Ovary (tissue), 9 donors: ENCODE measurements around the gene FHOD3. TPM values are rescaled to one million over a fixed set of nuclear protein-coding genes. Genes with fewer than 3 reads are reported as not detected.

Source experiments
- DNase-seq, 5 donors: peaks; one replicate each; pipeline ENCODE4 v3.0.0-alpha.2; 2019 to 2020
- H3K27ac ChIP-seq, 2 donors: fragments of 200-600 bp; one replicate each; pipeline versions ENCODE4 v1.5.1 to v1.8.0; 2019 to 2022
- H3K27me3 ChIP-seq: fragments of 200-600 bp; one replicate; pipeline ENCODE4 v1.8.0; 2022
- H3K36me3 ChIP-seq: fragments of 200-600 bp; sonication (generic); one replicate; pipeline ENCODE4 v1.5.1; 2019
- H3K4me1 ChIP-seq: one replicate; pipeline ENCODE4 v1.8.1; 2013; ENCODE audit warnings: mild to moderate bottlenecking, moderate library complexity; ENCODE audit not compliant: insufficient read depth
- H3K4me3 ChIP-seq: fragments of 200-600 bp; sonication (generic); one replicate; pipeline ENCODE4 v1.5.1; 2017
- H3K9me3 ChIP-seq, 2 donors: fragments of 200-600 bp in 1 of 2; sonication (generic) in 1 of 2; one replicate each; pipeline versions ENCODE4 v1.5.1 to v1.8.1; 2013 to 2019; ENCODE audit warnings: mild to moderate bottlenecking in 1 of 2, moderate library complexity in 1 of 2
- EP300 ChIP-seq: sonication (generic); formaldehyde crosslinking; IDR thresholded peaks from one replicate; pipeline ENCODE4 v1.6.1; 2017; ENCODE audit warnings: antibody characterized with exemption
- POLR2A ChIP-seq: fragments of 450-650 bp; IDR thresholded peaks from one replicate; pipeline ENCODE4 v1.6.1; 2017; ENCODE audit warnings: antibody characterized with exemption, mild to moderate bottlenecking, moderate library complexity
- WGBS, 3 donors: extraction: QIAGEN DNeasy Blood & Tissue Kit in 1 of 3; methylation state at CpG; one replicate each; pipeline versions ENCODE4 v1.1.5 to v1.1.7; 2013 to 2017; 5-methylcytosine and 5-hydroxymethylcytosine counted together
- intact Hi-C, 4 donors: fragments of 100-400 bp; cut with DNase I; formaldehyde crosslinking; loops; one replicate each; pipeline versions ENCODE4 v1.11.0 to v1.15.1; 2022 to 2023
- polyA plus RNA-seq, 2 donors: library from polyadenylated mRNA; stranded (reverse); fragments of 200-250 nt in 1 of 2; fragments of 350-450 nt in 1 of 2; fragmentation: Illumina TruSeq in 1 of 2; extraction: RNeasy Lipid Tissue Mini Kit (QIAGEN cat#74804) in 1 of 2; gene quantifications; one replicate each; pipeline ENCODE4 v1.2.3, GENCODE V29; 2013 to 2014
- total RNA-seq, 7 donors: library from RNA; depleted of rRNA in 2 of 7; stranded (reverse); fragments of >200 nt in 2 of 7; fragmentation: NEBNext Ultra II Directional in 3 of 7; extraction: Animal tissue kit (Norgen Biotek cat#: 25700) in 3 of 7; gene quantifications; one replicate each; pipeline versions ENCODE4 v1.1.0 to v1.2.4, GENCODE V29; 2016 to 2023
- TF ChIP-seq, protein P1 (sequence below), 3 donors: fragments of 450-650 bp in 2 of 3; fragments of 200-600 bp in 1 of 3; IDR thresholded peaks; one replicate each; pipeline versions ENCODE4 v1.5.1 to v1.8.0; 2016 to 2022; ENCODE audit warnings: antibody characterized with exemption in 3 of 3, mild to moderate bottlenecking in 1 of 3
- donor health status: DM: no; HTN: no; CAD: no; lungs with moderate emphysema.
- donor health status: DM: no; HTN: no; CAD: no.
- donor health status: Bipolar disorder and iron deficiency.
- donor health status: DM: yes; HTN: yes; CAD: no.
- donor health status: DM: no; HTN: no; CAD: no.
- donor health status: DM: yes; HTN: yes; CAD: no.

Gene FHOD3
- total and polyA plus RNA-seq, 9 donors: 3.5 to 62.5 (median 11.0) TPM

DNA sequence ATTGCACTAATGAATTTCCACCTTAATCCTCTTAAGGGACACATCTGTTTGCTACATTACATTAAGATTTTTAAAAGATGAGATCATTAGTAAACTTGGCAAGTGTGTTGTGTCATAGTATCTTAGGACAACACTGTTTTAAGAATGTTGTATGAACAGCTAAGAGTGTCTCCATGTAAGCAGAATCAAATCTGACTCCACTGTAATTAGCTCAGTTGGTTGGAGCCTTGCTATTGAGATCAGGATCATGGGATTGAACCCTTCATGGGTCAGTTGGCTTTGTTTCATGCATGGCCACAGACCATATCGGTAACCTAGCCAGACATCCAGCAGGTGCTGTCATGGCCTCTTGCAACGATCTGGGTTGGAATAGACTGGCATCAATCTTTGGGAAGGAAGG lies 5.2 kb downstream of the FHOD3 start:
- Histone ChIP-seq H3K4me3 (no peak overlapping the region), H3K27me3 (no peaks in the 10 kb centered on the region), H3K9me3 (no peaks in the 10 kb centered on the region), H3K36me3 (no peaks in the 10 kb centered on the region), H3K4me1 (no peaks in the 10 kb centered on the region), H3K27ac (no peak overlapping the region)
- no peak for TF ChIP-seq POLR2A
- intact Hi-C loops: loop anchor here in 1 of 4 donors (10.0 kb wide), 1 partner anchor 52 kb away; no protein-coding TSS in a partner anchor
- DNase-seq: no peak
- 85 to 97% (median 94%) methylated on average over 2 of the region's 2 CpGs for WGBS, 3 donors

DNA sequence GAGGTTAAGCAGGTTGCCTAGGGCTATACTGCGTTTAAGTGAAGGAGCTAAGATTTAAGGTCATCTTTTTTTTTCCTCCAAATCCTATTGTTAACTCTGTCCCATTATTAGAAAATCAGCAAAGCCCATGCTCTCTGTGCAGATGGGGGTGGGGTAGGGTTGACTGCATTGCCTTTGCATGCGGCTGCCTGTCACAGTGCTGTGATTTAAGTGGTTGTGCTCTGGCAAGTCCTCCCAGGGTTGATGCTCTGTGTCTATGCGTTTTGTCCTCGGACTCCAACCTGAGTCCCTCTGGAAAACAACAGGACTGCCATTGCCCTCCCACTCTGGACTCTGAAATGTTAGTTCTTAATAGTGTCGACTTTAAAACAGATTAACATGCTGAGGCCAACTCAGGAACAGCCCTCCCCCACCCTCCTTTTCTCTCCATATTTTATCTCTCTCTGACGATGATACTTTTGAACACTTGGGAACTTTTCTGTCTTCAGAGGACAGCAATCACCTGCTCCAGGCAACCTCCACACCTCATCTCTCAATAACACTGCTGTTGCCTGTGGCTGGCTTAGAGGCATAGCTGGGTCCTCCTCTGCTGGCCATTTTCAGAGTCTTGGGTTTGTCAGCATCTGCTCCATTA lies 5.8 kb downstream of the FHOD3 start:
- 72 to 78% (median 76%) methylated on average over 6 of the region's 6 CpGs for WGBS, 3 donors
- Histone ChIP-seq H3K36me3 (no peaks in the 10 kb centered on the region), H3K27ac (no peak overlapping the region), H3K27me3 (no peaks in the 10 kb centered on the region), H3K4me1 (no peaks in the 10 kb centered on the region), H3K9me3 (no peaks in the 10 kb centered on the region), H3K4me3 (no peak overlapping the region)
- no peak for DNase-seq
- TF ChIP-seq, protein P1, sequence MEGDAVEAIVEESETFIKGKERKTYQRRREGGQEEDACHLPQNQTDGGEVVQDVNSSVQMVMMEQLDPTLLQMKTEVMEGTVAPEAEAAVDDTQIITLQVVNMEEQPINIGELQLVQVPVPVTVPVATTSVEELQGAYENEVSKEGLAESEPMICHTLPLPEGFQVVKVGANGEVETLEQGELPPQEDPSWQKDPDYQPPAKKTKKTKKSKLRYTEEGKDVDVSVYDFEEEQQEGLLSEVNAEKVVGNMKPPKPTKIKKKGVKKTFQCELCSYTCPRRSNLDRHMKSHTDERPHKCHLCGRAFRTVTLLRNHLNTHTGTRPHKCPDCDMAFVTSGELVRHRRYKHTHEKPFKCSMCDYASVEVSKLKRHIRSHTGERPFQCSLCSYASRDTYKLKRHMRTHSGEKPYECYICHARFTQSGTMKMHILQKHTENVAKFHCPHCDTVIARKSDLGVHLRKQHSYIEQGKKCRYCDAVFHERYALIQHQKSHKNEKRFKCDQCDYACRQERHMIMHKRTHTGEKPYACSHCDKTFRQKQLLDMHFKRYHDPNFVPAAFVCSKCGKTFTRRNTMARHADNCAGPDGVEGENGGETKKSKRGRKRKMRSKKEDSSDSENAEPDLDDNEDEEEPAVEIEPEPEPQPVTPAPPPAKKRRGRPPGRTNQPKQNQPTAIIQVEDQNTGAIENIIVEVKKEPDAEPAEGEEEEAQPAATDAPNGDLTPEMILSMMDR (IDR thresholded peaks at IDR 0.05): no peak
- no peak for TF ChIP-seq POLR2A
- TF ChIP-seq EP300: no peak
- intact Hi-C loops: loop anchor here in 1 of 4 donors (10.0 kb wide), 1 partner anchor 51 kb away; no protein-coding TSS in a partner anchor

DNA sequence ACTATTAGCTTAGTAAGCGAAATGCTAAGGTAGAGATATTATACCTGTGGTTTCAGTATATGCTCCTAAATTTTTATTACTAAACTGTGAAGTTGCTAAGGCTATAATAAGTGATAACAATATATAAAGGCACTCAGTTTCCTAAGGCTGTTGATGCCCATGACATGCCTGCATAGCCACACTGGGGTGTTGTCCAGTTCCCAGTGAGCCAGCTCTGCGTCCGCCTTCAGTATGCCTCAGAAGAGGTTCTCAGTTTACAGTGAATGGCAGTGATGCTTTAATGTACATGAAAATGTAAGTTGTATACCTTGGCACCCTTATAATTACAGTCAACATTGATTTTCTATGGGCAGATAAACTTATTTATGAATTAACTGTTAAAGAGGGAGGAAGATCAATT lies 7.2 kb downstream of the FHOD3 start:
- Histone ChIP-seq H3K9me3 (no peaks in the 10 kb centered on the region), H3K36me3 (no peaks in the 10 kb centered on the region), H3K4me3 (no peak overlapping the region), H3K4me1 (peaks cover 1% of the 10 kb centered on the region), H3K27me3 (no peaks in the 10 kb centered on the region), H3K27ac (no peak overlapping the region)
- WGBS, 3 donors: 93 to 97% (median 96%) methylated on average over 3 of the region's 3 CpGs
- no peak for DNase-seq
- intact Hi-C loops: loop anchor here in 1 of 4 donors (10.0 kb wide), 1 partner anchor 50 kb away; no protein-coding TSS in a partner anchor
- TF ChIP-seq, protein P1 (IDR thresholded peaks at IDR 0.05): no peak
- TF ChIP-seq POLR2A (no peak), EP300 (no peak)

DNA sequence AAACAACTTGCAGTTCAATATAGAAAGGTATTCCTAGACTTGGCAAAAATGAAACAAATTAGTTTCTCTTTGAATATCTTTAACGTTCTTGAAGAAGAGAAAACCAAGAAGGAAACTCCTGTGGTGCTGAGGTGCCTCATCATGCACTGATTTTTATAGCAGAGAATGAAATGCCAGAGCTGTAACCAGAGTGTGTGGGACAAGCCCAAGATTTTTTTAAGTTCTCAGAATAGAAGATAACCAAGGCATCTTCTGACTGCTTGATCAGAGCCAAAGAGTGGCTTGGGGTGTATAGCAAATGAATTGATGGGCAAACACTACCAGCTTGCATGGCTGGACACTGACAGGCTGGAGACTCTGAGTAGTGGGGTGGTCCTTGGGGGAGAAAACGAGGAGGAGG lies 7.9 kb downstream of the FHOD3 start:
- no peaks in the 10 kb centered on the region for H3K36me3 ChIP-seq
- WGBS, 3 donors: 57 to 66% (median 61%) methylated on average over 2 of the region's 2 CpGs
- intact Hi-C loops: loop anchor here in 1 of 4 donors (10.0 kb wide), 1 partner anchor 49 kb away; no protein-coding TSS in a partner anchor
- TF ChIP-seq, protein P1 (IDR thresholded peaks at IDR 0.05): no peak
- TF ChIP-seq EP300 (no peak), POLR2A (no peak)
- no peaks in the 10 kb centered on the region for H3K27me3 ChIP-seq
- H3K4me3 ChIP-seq: no peak overlapping the region
- DNase-seq: no peak
- no peaks in the 10 kb centered on the region for H3K9me3 ChIP-seq
- peaks cover 1% of the 10 kb centered on the region for H3K4me1 ChIP-seq
- no peak overlapping the region for H3K27ac ChIP-seq

DNA sequence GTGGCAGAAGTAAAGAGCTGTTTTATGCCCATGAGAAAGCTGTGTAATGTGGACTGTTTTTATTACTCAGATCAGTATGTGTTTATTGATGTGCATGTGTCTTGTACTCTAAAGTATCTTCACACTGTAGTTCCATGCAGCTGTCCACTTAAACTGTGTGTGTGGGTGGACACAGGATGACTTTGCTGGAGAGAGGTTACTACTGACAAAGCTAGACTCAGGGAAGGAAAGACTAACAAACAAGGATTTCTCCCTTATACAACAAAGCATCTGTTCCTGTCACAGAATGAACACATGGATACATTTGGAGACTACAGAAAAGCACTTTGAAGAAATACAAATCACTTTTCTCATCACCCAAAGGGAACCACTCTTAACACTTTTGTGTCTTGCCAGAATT lies 10.0 kb downstream of the FHOD3 start:
- H3K27me3 ChIP-seq: no peaks in the 10 kb centered on the region
- no peak overlapping the region for H3K27ac ChIP-seq
- intact Hi-C loops: loop anchor here in 1 of 4 donors (10.0 kb wide), 1 partner anchor 47 kb away; no protein-coding TSS in a partner anchor
- TF ChIP-seq, protein P1 (IDR thresholded peaks at IDR 0.05): no peak
- TF ChIP-seq EP300 (no peak), POLR2A (no peak)
- no peak for DNase-seq
- peaks cover 1% of the 10 kb centered on the region for H3K4me1 ChIP-seq
- H3K4me3 ChIP-seq: no peak overlapping the region
- no peaks in the 10 kb centered on the region for H3K9me3 ChIP-seq
- H3K36me3 ChIP-seq: no peaks in the 10 kb centered on the region
